ENCODE data around the gene AFG1L.
"Not testable (repeated sequence)": the region's sequence is repeated elsewhere in the genome, so short reads cannot be mapped to it uniquely, and the experiment has no call there.

The AFG1L gene

GRCh38 chr6:108294727-108295625 lies at the start of gene AFG1L:
Gene AFG1L, plus strand, starts transcription at chr6:108295054. Its CDS starts 26 bp downstream, at chr6:108295080.
- H3K4me1 Mint-ChIP-seq (ENCODE audit: low read depth): peaks cover 21% of the 10 kb centered on the region
- H3K36me3 Mint-ChIP-seq: no peaks in the 10 kb centered on the region
- H3K4me3 Mint-ChIP-seq: peak within 1 kb of the TSS; percentile 95
- H3K9me3 Mint-ChIP-seq (ENCODE audit: low read depth): no peaks in the 10 kb centered on the region
- peak within 1 kb of the TSS; percentile 99 for H3K27ac Mint-ChIP-seq
- H3K27me3 Mint-ChIP-seq: no peaks in the 10 kb centered on the region

GRCh38 chr6:108245095-108245494 lies 49.8 kb upstream of the AFG1L start:
- H3K27me3 Mint-ChIP-seq; H3K27ac Mint-ChIP-seq; H3K4me3 Mint-ChIP-seq; H3K9me3 Mint-ChIP-seq (ENCODE audit: low read depth): not testable (repeated sequence)
- H3K4me1 Mint-ChIP-seq (ENCODE audit: low read depth): peaks cover 28% of the 10 kb centered on the region
- H3K36me3 Mint-ChIP-seq: peaks cover 26% of the 10 kb centered on the region

- Mint-ChIP-seq H3K9me3 (ENCODE audit: low read depth) (no peaks in the 10 kb centered on the region), H3K27ac (no peak overlapping the region), H3K27me3 (no peaks in the 10 kb centered on the region), H3K4me3 (peak overlapping the region; percentile 2), H3K36me3 (peaks cover 19% of the 10 kb centered on the region), H3K4me1 (ENCODE audit: low read depth) (peaks cover 47% of the 10 kb centered on the region)
Observed at GRCh38 chr6:108247965-108248536, 46.8 kb upstream of the AFG1L start.

DNA sequence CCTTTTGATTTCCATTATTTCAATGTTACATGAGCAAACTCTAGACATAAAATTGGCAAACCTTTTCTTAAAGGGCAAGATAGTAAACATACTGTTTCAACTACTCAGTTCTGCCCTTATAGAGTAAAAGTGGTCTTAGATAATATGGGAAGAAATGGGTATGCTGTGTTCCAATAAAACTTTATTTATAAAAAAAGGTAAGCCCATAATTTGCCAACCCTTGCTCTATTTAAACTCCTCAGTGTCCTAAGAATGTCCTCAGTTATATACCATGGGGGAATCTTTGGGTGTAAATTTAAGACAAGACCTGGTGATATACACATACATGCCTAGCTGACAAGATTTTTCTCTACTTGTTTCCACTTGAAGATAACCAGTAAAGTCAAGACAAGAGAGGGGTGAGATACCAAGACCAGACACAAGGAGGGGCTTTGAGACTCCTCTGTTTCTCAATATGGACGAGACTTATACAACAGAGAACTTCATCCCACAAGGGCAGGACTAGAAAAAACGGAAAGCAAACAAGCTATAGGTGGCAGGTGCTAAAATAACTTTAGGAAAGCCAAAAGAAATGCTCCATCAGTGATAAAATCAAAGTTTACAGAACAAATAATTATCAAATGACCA lies 44.5 kb upstream of the AFG1L start:
- Mint-ChIP-seq H3K27ac (no peak overlapping the region), H3K4me1 (ENCODE audit: low read depth) (peaks cover 63% of the 10 kb centered on the region), H3K27me3 (no peaks in the 10 kb centered on the region)

GRCh38 chr6:108251252-108251651 lies 43.6 kb upstream of the AFG1L start:
- H3K4me1 Mint-ChIP-seq (ENCODE audit: low read depth): peaks cover 64% of the 10 kb centered on the region

More for the DNA sequence above, 44.5 kb upstream of the AFG1L start:
- Mint-ChIP-seq H3K4me3 (no peak overlapping the region), H3K9me3 (ENCODE audit: low read depth) (no peaks in the 10 kb centered on the region), H3K36me3 (peaks cover 14% of the 10 kb centered on the region)

DNA sequence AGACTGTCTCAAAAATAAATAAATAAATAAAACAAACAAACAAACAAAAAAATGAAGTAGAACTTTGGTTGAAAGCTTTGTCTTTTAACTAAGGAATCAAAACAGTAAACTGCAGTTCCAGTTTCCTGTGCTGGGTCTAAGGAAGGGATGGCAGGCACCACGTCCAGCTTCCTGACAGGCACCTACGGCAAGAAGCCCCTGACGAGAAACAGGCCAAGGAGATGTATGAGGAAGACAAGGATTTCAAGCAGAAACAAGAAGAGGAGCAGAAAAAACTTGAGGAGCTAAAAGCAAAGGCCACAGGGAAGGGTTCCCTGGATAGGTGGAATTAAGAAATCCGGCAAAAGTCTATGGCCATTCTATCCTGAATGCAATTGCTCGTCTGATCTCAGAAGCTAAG lies 42.8 kb upstream of the AFG1L start:
- peaks cover 8% of the 10 kb centered on the region for H3K36me3 Mint-ChIP-seq
- H3K9me3 Mint-ChIP-seq (ENCODE audit: low read depth): no peaks in the 10 kb centered on the region
- peaks cover 67% of the 10 kb centered on the region for H3K4me1 Mint-ChIP-seq (ENCODE audit: low read depth)
- H3K4me3 Mint-ChIP-seq: no peak overlapping the region
- no peak overlapping the region for H3K27ac Mint-ChIP-seq
- H3K27me3 Mint-ChIP-seq: no peaks in the 10 kb centered on the region

More at GRCh38 chr6:108251252-108251651, 43.6 kb upstream of the AFG1L start:
- no peak overlapping the region for H3K27ac Mint-ChIP-seq
- H3K9me3 Mint-ChIP-seq (ENCODE audit: low read depth): no peaks in the 10 kb centered on the region
- no peaks in the 10 kb centered on the region for H3K27me3 Mint-ChIP-seq
- no peak overlapping the region for H3K4me3 Mint-ChIP-seq
- H3K36me3 Mint-ChIP-seq: peaks cover 8% of the 10 kb centered on the region

DNA sequence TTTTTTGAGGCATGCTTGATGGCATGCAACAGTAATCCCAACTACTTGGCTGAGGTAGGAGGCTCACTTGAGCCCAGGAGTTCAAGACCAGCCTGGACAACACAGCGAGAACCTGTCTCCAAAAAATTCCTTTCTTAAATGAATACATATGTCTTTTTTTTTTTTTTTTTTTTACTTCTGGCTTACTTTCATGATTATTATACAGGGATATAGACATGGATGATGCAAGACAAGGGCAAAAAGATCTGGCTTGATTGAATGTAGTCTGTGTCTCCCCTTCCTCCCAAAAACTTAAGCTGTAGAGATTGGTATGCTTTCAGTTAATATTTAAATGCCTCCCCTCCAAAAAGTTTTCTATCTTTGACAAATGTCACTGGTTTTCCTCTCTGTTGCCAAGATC lies 41.6 kb upstream of the AFG1L start:
- Mint-ChIP-seq H3K4me3 (no peak overlapping the region), H3K36me3 (peaks cover 5% of the 10 kb centered on the region), H3K27me3 (no peaks in the 10 kb centered on the region), H3K9me3 (ENCODE audit: low read depth) (no peaks in the 10 kb centered on the region), H3K4me1 (ENCODE audit: low read depth) (peaks cover 66% of the 10 kb centered on the region), H3K27ac (no peak overlapping the region)

DNA sequence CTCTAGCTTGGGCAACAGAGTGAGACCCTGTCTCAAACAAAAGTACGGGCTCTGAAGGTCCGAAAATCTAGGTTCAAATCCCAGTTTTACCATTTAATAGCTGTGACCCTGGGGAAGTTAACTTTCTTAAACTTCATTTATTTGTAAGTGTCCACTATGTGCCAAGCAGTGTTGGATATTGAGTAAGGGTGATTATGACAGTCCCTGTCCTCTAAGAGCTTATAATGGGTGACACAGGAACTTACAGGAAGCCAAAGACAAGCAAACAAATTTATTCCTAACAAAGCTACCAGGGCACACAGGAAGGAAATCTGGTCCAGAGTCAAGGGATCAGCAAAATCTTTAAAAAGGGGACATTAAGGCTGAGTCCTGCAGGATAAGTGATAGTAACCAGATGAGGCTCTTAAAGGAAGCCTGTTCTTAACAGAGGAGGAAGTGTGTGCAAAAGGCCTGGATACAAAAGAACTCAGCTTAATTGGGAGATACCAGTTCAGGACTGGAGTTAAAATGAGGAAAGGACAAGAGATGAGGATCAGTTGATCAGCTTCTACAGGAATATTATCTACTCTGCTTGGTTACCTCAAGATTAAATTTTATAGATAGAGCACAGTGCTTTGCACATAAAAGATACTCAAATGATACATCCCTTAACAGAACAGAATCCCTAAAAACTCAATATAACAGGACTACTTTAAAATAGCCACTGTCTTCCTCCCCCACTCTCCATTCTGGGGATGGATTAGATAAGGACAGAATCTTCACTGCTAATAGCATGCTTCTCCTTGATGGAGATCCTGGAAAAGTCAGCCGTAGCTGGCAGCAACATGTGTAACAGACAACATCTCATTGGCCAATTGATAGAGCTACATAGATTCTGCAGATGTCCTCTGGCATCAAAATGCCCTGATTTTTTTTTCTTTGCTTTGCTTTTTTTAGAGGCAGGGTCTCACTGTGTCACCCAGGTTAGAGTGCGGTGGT lies 40.1 kb upstream of the AFG1L start:
- Mint-ChIP-seq H3K27me3 (no peaks in the 10 kb centered on the region), H3K4me1 (ENCODE audit: low read depth) (peaks cover 67% of the 10 kb centered on the region), H3K27ac (no peak overlapping the region), H3K9me3 (ENCODE audit: low read depth) (no peaks in the 10 kb centered on the region), H3K4me3 (no peak overlapping the region), H3K36me3 (peaks cover 5% of the 10 kb centered on the region)

GRCh38 chr6:108260126-108260808 lies 34.6 kb upstream of the AFG1L start:
- peak overlapping the region; percentile 75 for H3K27ac Mint-ChIP-seq
- peak overlapping the region; percentile 91 for H3K4me3 Mint-ChIP-seq
- H3K4me1 Mint-ChIP-seq (ENCODE audit: low read depth): peaks cover 30% of the 10 kb centered on the region
- H3K36me3 Mint-ChIP-seq: no peaks in the 10 kb centered on the region
- no peaks in the 10 kb centered on the region for H3K27me3 Mint-ChIP-seq
- no peaks in the 10 kb centered on the region for H3K9me3 Mint-ChIP-seq (ENCODE audit: low read depth)

GRCh38 chr6:108260809-108261569 lies 33.9 kb upstream of the AFG1L start, which contains the start of gene SNX3:
Gene SNX3, minus strand, starts transcription at chr6:108261040. Its CDS starts 119 bp downstream, at chr6:108260921.
- peak within 1 kb of the TSS; percentile 93 for H3K27ac Mint-ChIP-seq
- H3K27me3 Mint-ChIP-seq: no peaks in the 10 kb centered on the region
- peak within 1 kb of the TSS; percentile 91 for H3K4me3 Mint-ChIP-seq
- H3K4me1 Mint-ChIP-seq (ENCODE audit: low read depth): peaks cover 28% of the 10 kb centered on the region
- no peaks in the 10 kb centered on the region for H3K36me3 Mint-ChIP-seq
- H3K9me3 Mint-ChIP-seq (ENCODE audit: low read depth): no peaks in the 10 kb centered on the region

- no peaks in the 10 kb centered on the region for H3K27me3 Mint-ChIP-seq
- no peak overlapping the region for H3K27ac Mint-ChIP-seq
- no peak overlapping the region for H3K4me3 Mint-ChIP-seq
- no peaks in the 10 kb centered on the region for H3K9me3 Mint-ChIP-seq (ENCODE audit: low read depth)
- H3K4me1 Mint-ChIP-seq (ENCODE audit: low read depth): peaks cover 16% of the 10 kb centered on the region
- no peaks in the 10 kb centered on the region for H3K36me3 Mint-ChIP-seq
Observed at GRCh38 chr6:108263371-108263770, 31.5 kb upstream of the AFG1L start.

DNA sequence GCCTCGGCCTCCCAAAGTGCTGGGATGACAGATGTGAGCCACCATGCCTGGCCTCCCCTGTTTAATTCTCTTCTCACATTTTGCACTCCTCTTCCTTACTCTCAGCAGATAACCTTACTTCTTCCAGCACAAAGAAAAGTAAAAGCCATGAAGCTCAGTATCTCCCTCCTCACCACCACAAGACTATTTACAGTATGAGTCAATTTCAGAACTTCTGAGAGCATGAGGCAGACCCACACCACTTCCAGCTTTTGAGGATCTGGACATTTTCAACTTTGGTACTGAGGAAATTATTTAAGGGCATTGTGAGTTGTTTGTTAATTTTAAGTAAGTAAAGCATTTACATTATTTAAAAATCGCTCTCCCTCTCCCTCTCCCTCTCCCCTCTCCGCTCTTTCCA lies 26.0 kb upstream of the AFG1L start:
- Mint-ChIP-seq H3K4me3 (no peak overlapping the region), H3K36me3 (no peaks in the 10 kb centered on the region), H3K9me3 (ENCODE audit: low read depth) (no peaks in the 10 kb centered on the region), H3K27ac (no peak overlapping the region), H3K4me1 (ENCODE audit: low read depth) (no peaks in the 10 kb centered on the region), H3K27me3 (no peaks in the 10 kb centered on the region)

DNA sequence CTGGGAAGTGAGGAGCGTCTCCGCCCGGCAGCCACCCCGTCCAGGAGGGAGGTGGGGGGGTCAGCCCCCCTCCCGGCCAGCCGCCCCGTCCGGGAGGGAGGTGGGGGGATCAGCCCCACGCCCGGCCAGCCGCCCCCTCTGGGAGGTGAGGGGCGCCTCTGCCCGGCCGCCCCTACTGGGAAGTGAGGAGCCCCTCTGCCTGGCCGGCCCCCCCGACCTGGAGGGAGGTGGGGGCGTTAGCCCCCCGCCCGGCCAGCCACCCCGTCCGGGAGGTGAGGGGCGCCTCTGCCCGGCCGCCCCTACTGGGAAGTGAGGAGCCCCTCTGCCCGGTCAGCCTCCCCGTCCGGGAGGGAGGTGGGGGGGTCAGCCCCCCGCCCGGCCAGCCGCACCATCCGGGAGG lies 24.9 kb upstream of the AFG1L start:
- not testable (repeated sequence) for H3K27ac Mint-ChIP-seq; H3K9me3 Mint-ChIP-seq (ENCODE audit: low read depth); H3K4me1 Mint-ChIP-seq (ENCODE audit: low read depth)

More for the DNA sequence above, 24.9 kb upstream of the AFG1L start:
- H3K4me3 Mint-ChIP-seq, H3K27me3 Mint-ChIP-seq, H3K36me3 Mint-ChIP-seq: not testable (repeated sequence)

Data from activated naive CD8-positive, alpha-beta T cell (primary cell).